ENCODE measurements around the gene DHX35. TPM values are rescaled to one million over a fixed set of nuclear protein-coding genes. Genes with fewer than 3 reads are reported as not detected.

The DHX35 gene
- polyA plus RNA-seq, 3 donors: 1.6 to 11.2 (median 2.7) TPM

- H3K4me1 Mint-ChIP-seq: peaks cover 7% of the 10 kb centered on the region
- Histone ChIP-seq H2AFZ (ENCODE audit: insufficient read depth, low read depth, low read length, poor library complexity, severe bottlenecking) (no peak overlapping the region), H3K27me3 (ENCODE audit: control insufficient read depth in 2 of 2, insufficient read depth in 2 of 2, low read length in 2 of 2) (no peaks in the 10 kb centered on the region), H3K27ac (ENCODE audit: low read depth in 1 of 2, low read length in 2 of 2) (no peak overlapping the region), H3K9me3 (replicated peaks in 1 of 2; ENCODE audit: control insufficient read depth in 1 of 2, insufficient read depth in 1 of 2, low read length in 2 of 2) (no peaks in the 10 kb centered on the region), H3K36me3 (replicated peaks in 1 of 2; ENCODE audit: control insufficient read depth in 1 of 2, insufficient read depth in 2 of 2, low read length in 2 of 2) (peaks cover 73 to 95% of the 10 kb centered on the region in 2 donors), H3K4me3 (replicated peaks in 1 of 3; ENCODE audit: low read depth in 2 of 3, low read length in 3 of 3) (no peak overlapping the region), H3K4me2 (replicated peaks; ENCODE audit: extremely low read depth, low read length, poor library complexity, severe bottlenecking) (no peak overlapping the region), H3K4me1 (ENCODE audit: control insufficient read depth in 1 of 2, insufficient read depth in 2 of 2, low read length in 2 of 2) (no peaks in the 10 kb centered on the region), H4K20me1 (ENCODE audit: insufficient read depth, low read length) (no peaks in the 10 kb centered on the region), H3K79me2 (ENCODE audit: insufficient read depth, low read length) (no peaks in the 10 kb centered on the region), H3K9ac (ENCODE audit: insufficient read depth, low read length, poor library complexity, severe bottlenecking) (no peak overlapping the region)
- DNase-seq: no peak
- no CpG with 5 or more reads among the region's 1 CpG for WGBS (ENCODE audit: insufficient coverage)
- no peaks in the 10 kb centered on the region for H3K9me3 Mint-ChIP-seq
- no peak for TF ChIP-seq CTCF (IDR thresholded peaks at IDR 0.05)
- intact Hi-C loops (cut with micrococcal nuclease): no loop called here
- H3K36me3 Mint-ChIP-seq: peaks cover 80 to 87% of the 10 kb centered on the region in 2 donors
- no peak overlapping the region for H3K4me3 Mint-ChIP-seq
- peak overlapping the region in 2 of 7 donors; percentile 11 to 16 for H3K27ac Mint-ChIP-seq
- H3K27me3 Mint-ChIP-seq (ENCODE audit: low read depth in 3 of 3): no peaks in the 10 kb centered on the region
Measured at GRCh38 chr20:39009348-39009747, 47.2 kb downstream of the DHX35 start.

- Histone ChIP-seq H3K9me3 (replicated peaks in 1 of 2; ENCODE audit: control insufficient read depth in 1 of 2, insufficient read depth in 1 of 2, low read length in 2 of 2) (no peaks in the 10 kb centered on the region), H3K4me1 (ENCODE audit: control insufficient read depth in 1 of 2, insufficient read depth in 2 of 2, low read length in 2 of 2) (no peaks in the 10 kb centered on the region), H2AFZ (ENCODE audit: insufficient read depth, low read depth, low read length, poor library complexity, severe bottlenecking) (no peak overlapping the region), H3K79me2 (ENCODE audit: insufficient read depth, low read length) (no peaks in the 10 kb centered on the region), H3K36me3 (replicated peaks in 1 of 2; ENCODE audit: control insufficient read depth in 1 of 2, insufficient read depth in 2 of 2, low read length in 2 of 2) (peaks cover 66 to 96% of the 10 kb centered on the region in 2 donors), H3K4me3 (replicated peaks in 1 of 3; ENCODE audit: low read depth in 2 of 3, low read length in 3 of 3) (no peak overlapping the region), H4K20me1 (ENCODE audit: insufficient read depth, low read length) (no peaks in the 10 kb centered on the region), H3K4me2 (replicated peaks; ENCODE audit: extremely low read depth, low read length, poor library complexity, severe bottlenecking) (no peak overlapping the region), H3K9ac (ENCODE audit: insufficient read depth, low read length, poor library complexity, severe bottlenecking) (no peak overlapping the region), H3K27me3 (ENCODE audit: control insufficient read depth in 2 of 2, insufficient read depth in 2 of 2, low read length in 2 of 2) (no peaks in the 10 kb centered on the region), H3K27ac (ENCODE audit: low read depth in 1 of 2, low read length in 2 of 2) (no peak overlapping the region)
- TF ChIP-seq CTCF (IDR thresholded peaks at IDR 0.05): no peak
- Mint-ChIP-seq H3K27ac (no peak overlapping the region), H3K4me3 (no peak overlapping the region), H3K36me3 (peaks cover 83 to 89% of the 10 kb centered on the region in 2 donors), H3K27me3 (ENCODE audit: low read depth in 3 of 3) (no peaks in the 10 kb centered on the region), H3K9me3 (no peaks in the 10 kb centered on the region), H3K4me1 (peaks cover 7% of the 10 kb centered on the region)
- intact Hi-C loops (cut with micrococcal nuclease): no loop called here
- WGBS (ENCODE audit: insufficient coverage): no CpG with 5 or more reads among the region's 1 CpG
- DNase-seq: no peak
Measured at GRCh38 chr20:39010496-39010895, 48.4 kb downstream of the DHX35 start.

Data from CD14-positive monocyte (primary cell).